ENCODE data around the gene BPIFB4.

The BPIFB4 gene

DNA sequence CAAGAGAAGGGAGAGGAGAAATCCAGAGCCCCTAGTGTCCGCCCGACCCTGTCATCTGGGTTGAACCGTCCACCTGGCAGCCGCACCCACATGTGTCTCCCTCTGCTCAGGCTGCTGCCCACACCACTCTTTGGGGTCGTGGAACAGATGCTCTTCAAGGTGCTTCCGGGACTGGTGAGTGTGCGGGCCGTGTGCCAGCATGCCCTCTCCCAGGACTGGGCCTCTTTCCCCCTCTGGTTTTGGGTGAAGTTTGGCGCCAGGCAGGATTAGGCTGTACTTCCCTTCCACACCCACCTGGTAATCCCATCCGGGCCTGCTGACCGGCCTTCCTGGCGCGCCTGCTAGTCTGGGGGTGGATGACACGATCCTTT lies 17.8 kb upstream of the BPIFB4 start:
- Histone ChIP-seq H3K9me3 (ENCODE audit: insufficient read depth, low read depth, low read length) (no peaks in the 10 kb centered on the region), H3K4me1 (ENCODE audit: insufficient read depth, low read length) (no peaks in the 10 kb centered on the region), H3K36me3 (ENCODE audit: insufficient read depth, low read length) (no peaks in the 10 kb centered on the region), H3K4me3 (ENCODE audit: low read length) (no peak overlapping the region), H3K27ac (ENCODE audit: low read depth, low read length) (no peak overlapping the region), H3K27me3 (ENCODE audit: insufficient read depth, low read length) (no peaks in the 10 kb centered on the region), H3K9ac (ENCODE audit: low read depth, low read length) (no peak overlapping the region)
- WGBS, result 95% methylated on average over 14 of the region's 14 CpGs

DNA sequence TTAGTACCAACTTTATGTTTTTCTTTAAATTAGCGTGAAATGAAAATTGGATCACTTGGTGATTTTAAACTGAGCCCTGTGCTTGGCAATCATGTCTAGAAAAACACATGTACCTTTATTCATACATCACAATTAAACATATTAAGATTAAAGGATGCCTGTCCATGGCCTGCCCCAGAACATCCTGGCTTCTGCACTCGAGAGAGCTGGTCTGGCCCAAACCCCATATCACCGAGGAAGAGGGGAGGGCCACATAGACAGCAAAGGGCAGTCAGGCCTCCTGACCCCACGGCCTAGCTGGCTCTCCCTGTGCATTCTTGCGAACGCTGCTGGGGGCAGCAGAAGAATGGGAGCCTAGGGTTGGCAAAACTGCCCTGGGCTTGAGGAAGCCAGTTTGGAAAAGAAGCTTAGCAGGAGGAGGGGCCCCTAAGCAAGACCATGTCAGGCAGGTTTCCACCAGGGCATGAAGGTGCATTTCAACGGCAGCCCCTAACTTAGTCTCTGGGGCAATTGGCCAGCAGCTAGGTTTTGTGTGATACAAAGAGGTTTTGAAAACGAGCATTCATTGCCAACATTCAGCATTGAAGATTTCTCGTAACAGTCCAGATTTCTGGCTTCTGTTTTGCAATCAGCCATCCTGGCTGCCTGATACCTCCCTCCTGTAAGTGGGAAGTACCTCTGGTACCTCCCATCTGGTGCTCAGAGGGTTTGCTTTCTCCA lies 17.2 kb upstream of the BPIFB4 start:
- no peak overlapping the region for H3K27ac ChIP-seq (ENCODE audit: low read depth, low read length)
- 73% methylated on average over 9 of the region's 9 CpGs for WGBS
- H3K9me3 ChIP-seq (ENCODE audit: insufficient read depth, low read depth, low read length), result no peaks in the 10 kb centered on the region
- no peak overlapping the region for H3K9ac ChIP-seq (ENCODE audit: low read depth, low read length)
- no peak overlapping the region for H3K4me3 ChIP-seq (ENCODE audit: low read length)
- H3K27me3 ChIP-seq (ENCODE audit: insufficient read depth, low read length), result no peaks in the 10 kb centered on the region
- H3K36me3 ChIP-seq (ENCODE audit: insufficient read depth, low read length), result no peaks in the 10 kb centered on the region
- no peaks in the 10 kb centered on the region for H3K4me1 ChIP-seq (ENCODE audit: insufficient read depth, low read length)

DNA sequence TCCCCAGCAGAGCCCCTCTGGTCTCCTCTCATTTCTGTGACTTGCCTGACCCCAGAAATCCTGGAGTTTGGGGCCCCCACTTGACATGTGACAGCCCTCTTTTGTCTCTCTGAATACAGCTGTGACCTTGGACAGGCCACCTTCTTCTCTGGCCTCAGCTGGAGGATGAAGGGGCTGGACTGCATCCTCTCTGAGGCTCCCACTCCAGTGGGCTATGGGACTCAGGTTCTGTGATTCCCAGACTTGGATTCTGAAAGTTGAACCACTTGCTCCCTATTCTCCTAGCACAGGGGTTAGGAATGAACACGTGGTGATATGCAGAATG lies 16.7 kb upstream of the BPIFB4 start:
- WGBS, result 82% methylated on average over 1 of the region's 1 CpG
- H3K4me1 ChIP-seq (ENCODE audit: insufficient read depth, low read length), result no peaks in the 10 kb centered on the region
- no peaks in the 10 kb centered on the region for H3K27me3 ChIP-seq (ENCODE audit: insufficient read depth, low read length)
- H3K9ac ChIP-seq (ENCODE audit: low read depth, low read length), result no peak overlapping the region
- H3K36me3 ChIP-seq (ENCODE audit: insufficient read depth, low read length), result no peaks in the 10 kb centered on the region
- no peak overlapping the region for H3K27ac ChIP-seq (ENCODE audit: low read depth, low read length)
- H3K9me3 ChIP-seq (ENCODE audit: insufficient read depth, low read depth, low read length), result no peaks in the 10 kb centered on the region
- H3K4me3 ChIP-seq (ENCODE audit: low read length), result no peak overlapping the region

DNA sequence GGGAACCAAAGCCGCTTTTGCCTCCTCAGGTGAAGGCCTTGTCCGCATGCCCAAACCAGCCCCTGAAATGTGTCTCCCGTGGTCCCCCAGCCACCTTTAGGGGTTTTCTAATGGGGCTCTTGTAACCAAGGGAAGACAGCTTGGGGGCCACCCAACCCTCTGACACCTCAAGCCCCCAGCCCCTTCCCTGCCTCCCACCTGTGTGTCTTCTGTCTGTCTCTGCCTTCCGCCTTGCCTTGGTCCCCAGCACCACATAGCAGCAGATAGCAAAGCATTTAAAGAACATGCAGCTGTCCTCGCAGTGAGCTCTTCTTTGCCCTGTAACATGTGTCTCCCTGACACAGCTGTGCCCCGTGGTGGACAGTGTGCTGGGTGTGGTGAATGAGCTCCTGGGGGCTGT lies 16.2 kb upstream of the BPIFB4 start:
- 93% methylated on average over 6 of the region's 6 CpGs for WGBS
- no peak overlapping the region for H3K27ac ChIP-seq (ENCODE audit: low read depth, low read length)
- no peaks in the 10 kb centered on the region for H3K9me3 ChIP-seq (ENCODE audit: insufficient read depth, low read depth, low read length)
- no peak overlapping the region for H3K9ac ChIP-seq (ENCODE audit: low read depth, low read length)
- H3K36me3 ChIP-seq (ENCODE audit: insufficient read depth, low read length), result no peaks in the 10 kb centered on the region
- H3K4me1 ChIP-seq (ENCODE audit: insufficient read depth, low read length), result no peaks in the 10 kb centered on the region
- H3K4me3 ChIP-seq (ENCODE audit: low read length), result no peak overlapping the region
- no peaks in the 10 kb centered on the region for H3K27me3 ChIP-seq (ENCODE audit: insufficient read depth, low read length)

DNA sequence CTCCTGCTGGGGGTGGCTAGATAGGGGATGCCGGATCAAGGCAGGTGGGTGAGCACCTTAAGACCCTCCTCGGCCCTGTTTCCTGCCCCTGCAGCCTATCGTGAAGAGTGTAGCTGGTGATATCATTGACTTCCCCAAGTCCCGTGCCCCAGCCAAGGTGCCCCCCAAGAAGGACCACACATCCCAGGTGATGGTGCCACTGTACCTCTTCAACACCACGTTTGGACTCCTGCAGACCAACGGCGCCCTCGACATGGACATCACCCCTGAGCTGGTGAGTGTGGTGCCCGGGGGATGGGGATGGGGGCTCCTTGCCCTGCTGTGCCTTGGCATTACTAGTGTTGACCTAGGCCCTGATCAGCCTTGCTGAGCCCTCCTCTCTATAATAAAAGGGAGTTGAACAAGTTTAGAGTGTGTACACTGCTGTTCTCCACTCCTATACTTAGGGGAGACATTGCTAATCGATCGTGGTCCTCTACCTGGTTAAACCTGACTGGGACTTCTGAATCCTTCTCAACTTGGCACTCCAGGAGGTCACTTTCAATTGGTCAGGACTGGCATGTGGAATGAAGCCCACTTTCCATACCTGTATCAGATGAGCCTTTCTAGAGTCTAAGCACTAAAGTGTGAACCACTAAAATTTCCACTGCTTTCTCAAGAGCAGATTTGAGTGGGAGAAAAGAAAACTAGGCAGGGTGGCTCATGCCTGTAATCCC lies 14.7 kb upstream of the BPIFB4 start:
- Histone ChIP-seq H3K9me3 (ENCODE audit: insufficient read depth, low read depth, low read length) (no peaks in the 10 kb centered on the region), H3K9ac (ENCODE audit: low read depth, low read length) (no peak overlapping the region), H3K4me3 (ENCODE audit: low read length) (no peak overlapping the region), H3K27ac (ENCODE audit: low read depth, low read length) (no peak overlapping the region), H3K36me3 (ENCODE audit: insufficient read depth, low read length) (no peaks in the 10 kb centered on the region), H3K4me1 (ENCODE audit: insufficient read depth, low read length) (no peaks in the 10 kb centered on the region), H3K27me3 (ENCODE audit: insufficient read depth, low read length) (no peaks in the 10 kb centered on the region)
- WGBS, result 94% methylated on average over 11 of the region's 11 CpGs

DNA sequence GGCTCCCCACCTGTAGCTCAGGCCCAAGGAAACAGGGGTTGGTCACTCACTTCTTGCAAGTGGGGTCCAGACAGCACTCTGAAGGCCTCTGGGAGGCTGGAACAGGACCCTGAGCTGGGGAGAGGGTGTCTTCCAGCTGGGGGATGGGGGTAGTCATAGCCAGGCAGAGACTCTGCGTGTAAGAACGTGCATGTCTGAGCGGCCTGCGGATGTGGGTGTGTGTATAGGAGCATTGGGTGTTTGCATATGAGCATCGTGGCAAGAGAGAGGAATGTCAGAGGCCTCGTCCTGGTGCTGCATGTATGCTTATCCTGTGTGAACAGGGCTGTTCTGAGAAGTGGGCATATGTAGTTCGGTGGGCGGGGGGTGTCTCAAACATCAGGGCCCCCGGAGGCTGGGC lies 13.7 kb upstream of the BPIFB4 start:
- H3K4me1 ChIP-seq (ENCODE audit: insufficient read depth, low read length), result no peaks in the 10 kb centered on the region
- WGBS, result 90% methylated on average over 9 of the region's 9 CpGs
- H3K27ac ChIP-seq (ENCODE audit: low read depth, low read length), result no peak overlapping the region
- no peaks in the 10 kb centered on the region for H3K9me3 ChIP-seq (ENCODE audit: insufficient read depth, low read depth, low read length)
- no peaks in the 10 kb centered on the region for H3K36me3 ChIP-seq (ENCODE audit: insufficient read depth, low read length)
- H3K9ac ChIP-seq (ENCODE audit: low read depth, low read length), result no peak overlapping the region
- H3K27me3 ChIP-seq (ENCODE audit: insufficient read depth, low read length), result no peaks in the 10 kb centered on the region
- H3K4me3 ChIP-seq (ENCODE audit: low read length), result no peak overlapping the region

GRCh38 chr20:33067806-33068205 lies 11.6 kb upstream of the BPIFB4 start:
- H3K4me3 ChIP-seq (ENCODE audit: low read length), result no peak overlapping the region
- no peak overlapping the region for H3K27ac ChIP-seq (ENCODE audit: low read depth, low read length)
- H3K4me1 ChIP-seq (ENCODE audit: insufficient read depth, low read length), result no peaks in the 10 kb centered on the region
- H3K36me3 ChIP-seq (ENCODE audit: insufficient read depth, low read length), result no peaks in the 10 kb centered on the region
- H3K9ac ChIP-seq (ENCODE audit: low read depth, low read length), result no peak overlapping the region
- no peaks in the 10 kb centered on the region for H3K9me3 ChIP-seq (ENCODE audit: insufficient read depth, low read depth, low read length)
- no peaks in the 10 kb centered on the region for H3K27me3 ChIP-seq (ENCODE audit: insufficient read depth, low read length)
- WGBS, result 89% methylated on average over 3 of the region's 3 CpGs

GRCh38 chr20:33068251-33068939 lies 11.0 kb upstream of the BPIFB4 start:
- no peak overlapping the region for H3K27ac ChIP-seq (ENCODE audit: low read depth, low read length)
- no peaks in the 10 kb centered on the region for H3K27me3 ChIP-seq (ENCODE audit: insufficient read depth, low read length)
- H3K9me3 ChIP-seq (ENCODE audit: insufficient read depth, low read depth, low read length), result no peaks in the 10 kb centered on the region; the same call in 1 of the 2 replicates
- H3K4me1 ChIP-seq (ENCODE audit: insufficient read depth, low read length), result no peaks in the 10 kb centered on the region
- 86% methylated on average over 12 of the region's 12 CpGs for WGBS
- no peak overlapping the region for H3K4me3 ChIP-seq (ENCODE audit: low read length)
- H3K36me3 ChIP-seq (ENCODE audit: insufficient read depth, low read length), result no peaks in the 10 kb centered on the region
- H3K9ac ChIP-seq (ENCODE audit: low read depth, low read length), result no peak overlapping the region

GRCh38 chr20:33069673-33070072 lies 9.8 kb upstream of the BPIFB4 start:
- 96% methylated on average over 9 of the region's 9 CpGs for WGBS
- Histone ChIP-seq H3K9ac (ENCODE audit: low read depth, low read length) (no peak overlapping the region), H3K4me3 (ENCODE audit: low read length) (no peak overlapping the region), H3K27ac (ENCODE audit: low read depth, low read length) (no peak overlapping the region), H3K9me3 (ENCODE audit: insufficient read depth, low read depth, low read length) (no peaks in the 10 kb centered on the region; the same call in 1 of the 2 replicates), H3K36me3 (ENCODE audit: insufficient read depth, low read length) (no peaks in the 10 kb centered on the region), H3K27me3 (ENCODE audit: insufficient read depth, low read length) (no peaks in the 10 kb centered on the region), H3K4me1 (ENCODE audit: insufficient read depth, low read length) (no peaks in the 10 kb centered on the region)

- no peak overlapping the region for H3K9ac ChIP-seq (ENCODE audit: low read depth, low read length)
- no peaks in the 10 kb centered on the region for H3K4me1 ChIP-seq (ENCODE audit: insufficient read depth, low read length)
- H3K36me3 ChIP-seq (ENCODE audit: insufficient read depth, low read length), result no peaks in the 10 kb centered on the region
- H3K9me3 ChIP-seq (ENCODE audit: insufficient read depth, low read depth, low read length), result no peaks in the 10 kb centered on the region; the same call in 1 of the 2 replicates
- H3K4me3 ChIP-seq (ENCODE audit: low read length), result no peak overlapping the region
- H3K27me3 ChIP-seq (ENCODE audit: insufficient read depth, low read length), result no peaks in the 10 kb centered on the region
- WGBS, result 93% methylated on average over 19 of the region's 19 CpGs
- no peak overlapping the region for H3K27ac ChIP-seq (ENCODE audit: low read depth, low read length)
Observed at GRCh38 chr20:33070111-33071053, 9.1 kb upstream of the BPIFB4 start.
